HCT116 (cell line): ENCODE measurements around the gene EDDM3A. TPM values are rescaled to one million over a fixed set of nuclear protein-coding genes. Genes with fewer than 3 reads are reported as not detected.

Experiments
- ATAC-seq: fragments of 200-7000 bp; cut with Tn5 transposase; 2 replicates; pipeline ENCODE4 v1.9.1; 2020; ENCODE audit warnings: mild to moderate bottlenecking, moderate library complexity
- BruUV-seq: library from RNA; stranded (reverse); fragments of 400-500 nt; replicated peaks from 2 replicates; lab custom pipeline; 2021; lab: Mats Ljungman, UMichigan
- CTCF ChIA-PET: fragments of 300-600 bp; sonication (Branson Sonifier 250); formaldehyde crosslinking; loops from one replicate; lab custom pipeline; 2021; ENCODE audit warnings: antibody characterized with exemption; lab: Charles Lee
- POLR2A ChIA-PET: fragments of 300-600, 350-600 bp; sonication (Branson Sonifier 250); formaldehyde crosslinking; loops from one replicate; lab custom pipeline; 2021; ENCODE audit warnings: antibody characterized with exemption; lab: Charles Lee
- RAD21 ChIA-PET, 2 experiments: fragments of 300-600 bp; sonication (Branson Sonifier 250); formaldehyde crosslinking; loops; one replicate each; lab custom pipeline; 2023; ENCODE audit warnings: low total read pairs in 2 of 2; ENCODE audit not compliant: uncharacterized antibody in 2 of 2, unreplicated experiment in 2 of 2, low non-redundant PET in 1 of 2; lab: Charles Lee
- DNase-seq: peaks from one replicate; pipeline ENCODE4 v3.0.0-alpha.2; 2010; ENCODE audit warnings: low read depth, low spot score
- H2AFZ ChIP-seq: fragments of 200-600 bp; shearing (Covaris generic), sonication (generic); 2 replicates; pipeline ENCODE4 v1.6.1; 2017; ENCODE audit warnings: low read depth, mixed run types, mixed read lengths, antibody characterized with exemption, low read length; ENCODE audit not compliant: poor library complexity, severe bottlenecking
- H3K27ac ChIP-seq: 2 replicates; pipeline ENCODE4 v1.5.1; 2012; ENCODE audit warnings: low read depth, low read length
- H3K27me3 ChIP-seq: fragments of 200-600 bp; sonication (generic); 2 replicates; pipeline ENCODE4 v1.6.1; 2016; ENCODE audit warnings: mixed run types, low read length, mixed read lengths; ENCODE audit not compliant: insufficient read depth
- H3K36me3 ChIP-seq, 2 experiments: fragments of 200-500 bp in 1 of 2; fragments of 200-600 bp in 1 of 2; sonication (Bioruptor generic) in 1 of 2; sonication (generic) in 1 of 2; 2 replicates each; pipeline versions ENCODE4 v1.5.1 to v1.6.1; 2014 to 2016; ENCODE audit warnings: low read length in 2 of 2, inconsistent platforms in 1 of 2, mixed read lengths in 1 of 2, mixed run types in 1 of 2; ENCODE audit not compliant: insufficient read depth in 2 of 2, control insufficient read depth in 1 of 2
- H3K4me1 ChIP-seq, 2 experiments: fragments of 200-600 bp in 1 of 2; sonication (generic) in 1 of 2; 2 replicates each; pipeline versions ENCODE4 v1.5.1 to v1.6.1; 2012 to 2017; ENCODE audit warnings: low read length in 2 of 2, inconsistent platforms in 1 of 2, mild to moderate bottlenecking in 1 of 2, mixed read lengths in 1 of 2, mixed run types in 1 of 2, moderate library complexity in 1 of 2; ENCODE audit not compliant: insufficient read depth in 2 of 2, control insufficient read depth in 1 of 2
- H3K4me2 ChIP-seq: fragments of 200-600 bp; sonication (generic); 2 replicates; pipeline ENCODE4 v1.6.1; 2017; ENCODE audit warnings: mixed run types, low read length, mixed read lengths
- H3K4me3 ChIP-seq, 2 experiments: fragments of 200-600 bp in 1 of 2; sonication (generic) in 1 of 2; replicated peaks in 1 of 2; 2 replicates each; pipeline ENCODE4 v1.5.1; 2011 to 2016; ENCODE audit warnings: low read length in 2 of 2, control low read depth in 1 of 2, low read depth in 1 of 2, mild to moderate bottlenecking in 1 of 2, mixed read lengths in 1 of 2, mixed run types in 1 of 2
- H3K79me2 ChIP-seq: fragments of 200-600 bp; sonication (generic); 2 replicates; pipeline ENCODE4 v1.6.1; 2017; ENCODE audit warnings: mild to moderate bottlenecking, mixed run types, low read length, moderate library complexity, mixed read lengths; ENCODE audit not compliant: insufficient read depth
- H3K9ac ChIP-seq: fragments of 200-600 bp; sonication (generic); 2 replicates; pipeline ENCODE4 v1.6.1; 2016; ENCODE audit warnings: low read length, mixed read lengths
- H3K9me2 ChIP-seq: fragments of 200-600 bp; sonication (generic), shearing (Covaris generic); 2 replicates; pipeline ENCODE4 v1.6.1; 2017; ENCODE audit warnings: mixed run types, mild to moderate bottlenecking, moderate library complexity; ENCODE audit not compliant: insufficient read depth
- H3K9me3 ChIP-seq, 2 experiments: fragments of 200-500 bp in 1 of 2; fragments of 200-600 bp in 1 of 2; sonication (Bioruptor generic) in 1 of 2; sonication (generic) in 1 of 2; 2 replicates each; pipeline ENCODE4 v1.6.1; 2014 to 2017; ENCODE audit warnings: low read length in 2 of 2, mixed read lengths in 2 of 2, inconsistent platforms in 1 of 2, low read depth in 1 of 2, mild to moderate bottlenecking in 1 of 2, mixed run types in 1 of 2, moderate library complexity in 1 of 2; ENCODE audit not compliant: control insufficient read depth in 1 of 2, insufficient read depth in 1 of 2
- H4K20me1 ChIP-seq: fragments of 200-600 bp; sonication (generic), shearing (Covaris generic); 2 replicates; pipeline ENCODE4 v1.6.1; 2017; ENCODE audit warnings: mixed run types, mild to moderate bottlenecking, moderate library complexity; ENCODE audit not compliant: insufficient read depth
- ATF3 ChIP-seq: IDR thresholded peaks from 2 replicates; pipeline ENCODE4 v1.6.1; 2012
- CBX3 ChIP-seq: IDR thresholded peaks from 2 replicates; pipeline ENCODE4 v1.6.1; 2012; ENCODE audit warnings: low read depth
- CEBPB ChIP-seq: IDR thresholded peaks from 2 replicates; pipeline ENCODE4 v1.6.1; 2012; ENCODE audit warnings: low read depth
- CTCF ChIP-seq, 3 experiments: fragments of 200-600 bp in 1 of 3; sonication (generic) in 1 of 3; IDR thresholded peaks in 2 of 3; conservative IDR thresholded peaks in 1 of 3; 2 replicates each; pipeline ENCODE4 v1.5.1; 2012 to 2017; ENCODE audit warnings: low read depth in 2 of 3, low read length in 2 of 3, antibody characterized with exemption in 1 of 3, borderline replicate concordance in 1 of 3, control low read depth in 1 of 3, mild to moderate bottlenecking in 1 of 3, mixed read lengths in 1 of 3, mixed run types in 1 of 3, moderate library complexity in 1 of 3; ENCODE audit not compliant: insufficient read depth in 1 of 3
- EGR1 ChIP-seq: IDR thresholded peaks from 2 replicates; pipeline ENCODE4 v1.6.1; 2012; ENCODE audit warnings: low read depth
- EZH2 ChIP-seq: fragments of 200-600 bp; sonication (generic); IDR thresholded peaks from 2 replicates; pipeline ENCODE4 v1.6.1; 2017; ENCODE audit warnings: antibody characterized with exemption, mixed run types
- EZH2phosphoT487 ChIP-seq: fragments of 200-600 bp; IDR thresholded peaks from 2 replicates; pipeline ENCODE4 v1.6.1; 2018; ENCODE audit warnings: antibody characterized with exemption, borderline replicate concordance
- FOSL1 ChIP-seq: IDR thresholded peaks from 2 replicates; pipeline ENCODE4 v1.6.1; 2012; ENCODE audit warnings: low read depth
- JUND ChIP-seq: IDR thresholded peaks from 2 replicates; pipeline ENCODE4 v1.6.1; 2012
- POLR2A ChIP-seq: IDR thresholded peaks from 2 replicates; pipeline ENCODE4 v1.7.0; 2011; ENCODE audit warnings: borderline replicate concordance; ENCODE audit not compliant: insufficient read depth, insufficient read length; ENCODE audit errors: extremely low read depth
- REST ChIP-seq: IDR thresholded peaks from 2 replicates; pipeline ENCODE4 v1.6.1; 2012; ENCODE audit warnings: low read depth
- SIN3A ChIP-seq: IDR thresholded peaks from 2 replicates; pipeline ENCODE4 v1.6.1; 2012; ENCODE audit warnings: low read depth
- SP1 ChIP-seq: IDR thresholded peaks from 2 replicates; pipeline ENCODE4 v1.6.1; 2012; ENCODE audit warnings: low read depth
- SRF ChIP-seq: IDR thresholded peaks from 2 replicates; pipeline ENCODE4 v1.6.1; 2012; ENCODE audit warnings: low read depth
- YY1 ChIP-seq: IDR thresholded peaks from 2 replicates; pipeline ENCODE4 v1.6.1; 2011; ENCODE audit warnings: low read length, low read depth, moderate library complexity, mild to moderate bottlenecking; ENCODE audit not compliant: insufficient replicate concordance; ENCODE audit errors: extremely low read depth
- ZBTB33 ChIP-seq: IDR thresholded peaks from 2 replicates; pipeline ENCODE4 v1.6.1; 2011; ENCODE audit warnings: mild to moderate bottlenecking, low read length, moderate library complexity; ENCODE audit not compliant: insufficient replicate concordance; ENCODE audit errors: extremely low read depth
- ZFX ChIP-seq: fragments of 450-650 bp; IDR thresholded peaks from 2 replicates; pipeline ENCODE4 v1.6.1; 2017
- ZNF274 ChIP-seq: fragments of 200-500 bp; sonication (Bioruptor generic); IDR thresholded peaks from 2 replicates; pipeline ENCODE4 v1.6.1; 2014; ENCODE audit warnings: mild to moderate bottlenecking, low read depth, low read length, inconsistent platforms
- intact Hi-C: fragments of 100-400 bp; cut with micrococcal nuclease; formaldehyde crosslinking; loops from 2 replicates; pipeline ENCODE4 v1.10.0; 2022
- total RNA-seq: library from RNA; stranded (reverse); gene quantifications from one replicate; pipeline ENCODE4 v1.2.1, GENCODE V29; 2021; ENCODE audit not compliant: unreplicated experiment

Gene EDDM3A
- total RNA-seq, 1 experiment from 2014 or later, result not detected

- Histone ChIP-seq H3K9me2 (no peaks in the 10 kb centered on the region), H3K4me2 (no peak overlapping the region), H4K20me1 (no peaks in the 10 kb centered on the region), H3K9ac (no peak overlapping the region), H3K4me3 (no peak overlapping the region), H2AFZ (no peak overlapping the region), H3K27me3 (peaks cover 8% of the 10 kb centered on the region), H3K79me2 (no peaks in the 10 kb centered on the region), H3K27ac (no peak overlapping the region), H3K36me3 (no peaks in the 10 kb centered on the region), H3K9me3 (no peaks in the 10 kb centered on the region), H3K4me1 (no peaks in the 10 kb centered on the region)
- intact Hi-C loops, result no loop called here
- CTCF ChIA-PET, result no interaction called here
- BruUV-seq, result no TSS peak
- TF ChIP-seq SRF (no peak), SIN3A (no peak), EZH2 (no peak), ATF3 (no peak), SP1 (no peak), FOSL1 (no peak), EZH2phosphoT487 (no peak), ZBTB33 (no peak), CTCF (IDR thresholded peaks at IDR 0.05 in 2 of 3, conservative IDR thresholded peaks at IDR 0.05 in 1 of 3; ENCODE audit: borderline replicate concordance in 1 of 3, insufficient read depth in 1 of 3, low read depth in 2 of 3, low read length in 2 of 3) (no peak), YY1 (no peak), JUND (no peak), ZNF274 (no peak), EGR1 (no peak), POLR2A (no peak), ZFX (no peak), CEBPB (no peak), REST (no peak), CBX3 (no peak)
- no peak for ATAC-seq
- no peak for DNase-seq
- POLR2A ChIA-PET, result no interaction called here
- RAD21 ChIA-PET, result no interaction called here
Measured at GRCh38 chr14:20733684-20734429, 11.8 kb upstream of the EDDM3A start.
